ENCODE data around the gene DIO1.

The DIO1 gene

DNA sequence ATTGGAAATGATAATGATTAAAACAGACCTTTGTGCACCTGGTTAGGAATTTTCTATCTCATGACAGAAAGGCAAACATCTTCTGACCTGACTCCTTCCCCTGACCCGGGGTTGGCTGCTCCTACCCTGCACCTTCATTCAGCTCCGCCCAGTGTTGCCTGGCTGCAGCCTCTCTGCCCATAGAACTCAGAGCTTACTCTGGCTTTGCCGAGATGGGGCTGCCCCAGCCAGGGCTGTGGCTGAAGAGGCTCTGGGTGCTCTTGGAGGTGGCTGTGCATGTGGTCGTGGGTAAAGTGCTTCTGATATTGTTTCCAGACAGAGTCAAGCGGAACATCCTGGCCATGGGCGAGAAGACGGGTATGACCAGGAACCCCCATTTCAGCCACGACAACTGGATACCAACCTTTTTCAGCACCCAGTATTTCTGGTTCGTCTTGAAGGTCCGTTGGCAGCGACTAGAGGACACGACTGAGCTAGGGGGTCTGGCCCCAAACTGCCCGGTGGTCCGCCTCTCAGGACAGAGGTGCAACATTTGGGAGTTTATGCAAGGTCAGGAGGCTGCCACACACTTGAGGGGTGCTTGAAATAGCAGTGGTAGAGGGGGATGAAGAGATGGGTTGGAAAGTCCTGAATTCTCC, at the start of gene DIO1:
TSS of gene DIO1 (plus strand) at position 189 of the 638 bp plus-strand sequence. CDS start at position 213, 24 bp downstream.
- TF ChIP-seq, protein P1, sequence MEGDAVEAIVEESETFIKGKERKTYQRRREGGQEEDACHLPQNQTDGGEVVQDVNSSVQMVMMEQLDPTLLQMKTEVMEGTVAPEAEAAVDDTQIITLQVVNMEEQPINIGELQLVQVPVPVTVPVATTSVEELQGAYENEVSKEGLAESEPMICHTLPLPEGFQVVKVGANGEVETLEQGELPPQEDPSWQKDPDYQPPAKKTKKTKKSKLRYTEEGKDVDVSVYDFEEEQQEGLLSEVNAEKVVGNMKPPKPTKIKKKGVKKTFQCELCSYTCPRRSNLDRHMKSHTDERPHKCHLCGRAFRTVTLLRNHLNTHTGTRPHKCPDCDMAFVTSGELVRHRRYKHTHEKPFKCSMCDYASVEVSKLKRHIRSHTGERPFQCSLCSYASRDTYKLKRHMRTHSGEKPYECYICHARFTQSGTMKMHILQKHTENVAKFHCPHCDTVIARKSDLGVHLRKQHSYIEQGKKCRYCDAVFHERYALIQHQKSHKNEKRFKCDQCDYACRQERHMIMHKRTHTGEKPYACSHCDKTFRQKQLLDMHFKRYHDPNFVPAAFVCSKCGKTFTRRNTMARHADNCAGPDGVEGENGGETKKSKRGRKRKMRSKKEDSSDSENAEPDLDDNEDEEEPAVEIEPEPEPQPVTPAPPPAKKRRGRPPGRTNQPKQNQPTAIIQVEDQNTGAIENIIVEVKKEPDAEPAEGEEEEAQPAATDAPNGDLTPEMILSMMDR (IDR thresholded peaks at IDR 0.05; ENCODE audit: extremely low read depth, missing control alignments), result no peak

DNA sequence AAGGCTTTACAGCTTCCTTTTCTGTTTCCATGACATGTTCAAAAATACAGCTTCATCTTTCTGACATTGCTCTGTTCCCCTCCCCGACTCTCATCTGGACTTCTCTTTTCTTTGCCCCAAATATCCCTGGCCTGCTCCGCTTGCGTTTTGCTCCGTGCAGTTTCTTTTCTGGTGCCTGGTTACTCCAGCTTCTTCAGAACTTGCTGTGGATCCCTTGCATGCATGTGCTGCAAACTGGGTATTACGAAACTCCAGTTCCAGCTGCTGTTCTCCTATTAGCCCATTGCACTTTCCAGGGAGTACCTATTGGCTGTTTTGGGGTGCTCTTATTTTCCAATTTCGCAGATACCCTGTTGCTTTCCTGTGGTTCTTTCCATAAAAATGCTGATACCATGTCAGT, 46.0 kb upstream of the DIO1 start:
- TF ChIP-seq, protein P1 (IDR thresholded peaks at IDR 0.05; ENCODE audit: extremely low read depth, missing control alignments), result no peak
- DNase-seq (ENCODE audit: low spot score), result no peak

More for the DNA sequence above, at the start of gene DIO1:
- DNase-seq (ENCODE audit: low spot score), result no peak

DNA sequence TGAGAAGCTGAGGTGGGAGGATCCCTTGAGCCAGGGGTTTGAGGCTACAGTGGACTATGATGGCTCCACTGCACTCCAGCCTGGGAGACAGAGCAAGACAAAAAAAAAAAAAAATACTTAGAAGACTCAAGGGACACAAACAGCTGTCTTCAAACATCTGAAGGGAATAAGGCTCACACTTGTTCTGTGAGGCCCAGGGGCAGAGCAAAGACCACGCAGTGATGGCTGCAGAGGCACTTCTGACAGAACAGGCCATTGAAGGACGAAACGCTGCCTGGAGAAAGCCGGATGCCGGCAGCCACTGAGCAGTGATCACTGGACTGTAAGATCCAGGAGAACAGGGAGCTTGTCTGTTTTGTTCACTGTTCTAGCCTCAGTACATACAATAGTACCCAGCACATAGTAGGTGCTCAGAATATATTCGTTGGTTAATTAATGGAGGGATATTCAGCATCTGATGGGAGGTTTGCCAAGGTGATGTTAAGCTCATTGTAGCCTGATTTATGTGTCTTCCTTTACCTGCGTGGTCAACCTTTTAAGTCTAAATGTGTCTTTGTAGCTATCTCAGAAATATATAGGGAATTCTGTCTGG, 43.8 kb upstream of the DIO1 start:
- TF ChIP-seq, protein P1 (IDR thresholded peaks at IDR 0.05; ENCODE audit: extremely low read depth, missing control alignments), result no peak
- no peak for DNase-seq (ENCODE audit: low spot score)

DNA sequence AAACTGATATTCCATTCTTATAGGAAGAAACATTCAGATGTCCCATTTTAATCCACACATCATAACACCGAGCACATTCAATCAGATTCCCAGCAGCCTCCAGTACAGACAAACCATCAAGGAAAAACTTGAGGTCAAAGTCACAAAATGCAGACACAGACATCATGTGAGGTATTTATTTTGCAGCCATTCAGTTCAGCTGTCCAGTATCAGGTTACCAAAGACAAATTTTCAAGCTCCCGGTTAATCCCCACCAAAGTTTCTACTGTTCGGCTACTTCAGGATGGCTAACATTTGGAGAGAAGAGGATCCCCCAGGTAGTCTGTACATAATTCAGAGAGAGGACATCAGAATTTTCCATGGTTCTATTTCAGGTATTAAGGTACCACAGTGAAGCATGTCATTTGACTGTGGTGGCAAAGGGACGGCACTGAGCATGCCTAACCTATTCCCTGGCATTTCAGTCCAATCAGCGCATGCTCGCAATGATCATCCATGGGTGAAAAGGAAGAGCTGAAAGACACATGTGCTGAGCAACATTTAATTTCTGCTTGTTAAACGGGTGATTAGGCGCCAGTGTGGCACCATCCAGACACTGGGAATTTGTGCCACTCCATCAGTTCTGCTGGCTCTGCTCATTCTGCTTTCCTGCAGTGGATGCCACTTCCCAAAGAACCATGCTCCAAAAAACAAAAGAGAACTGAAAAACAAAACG, 42.3 kb upstream of the DIO1 start:
- DNase-seq (ENCODE audit: low spot score), result no peak

DNA sequence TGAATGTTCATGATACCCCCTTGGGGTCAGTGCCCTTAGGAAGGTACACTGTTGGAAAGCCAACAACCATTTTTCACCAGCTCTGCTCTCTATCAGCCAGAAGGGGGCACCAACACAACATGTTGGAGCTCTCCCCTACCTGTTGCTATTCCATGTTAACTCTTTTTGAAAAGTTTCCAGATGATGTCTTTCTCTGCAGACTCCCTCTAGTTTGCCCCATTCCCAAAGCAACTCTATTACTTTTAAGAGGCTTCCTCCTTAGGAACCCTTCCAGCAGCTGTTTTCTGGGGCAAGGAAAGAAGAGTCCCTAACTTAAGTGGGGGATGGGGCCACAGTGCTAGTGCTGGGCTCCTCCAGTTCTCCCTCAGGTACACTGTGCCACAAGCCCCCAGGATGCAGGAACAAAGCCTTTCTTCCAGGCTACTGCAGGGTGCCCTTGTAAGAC, 33.0 kb upstream of the DIO1 start:
- TF ChIP-seq, protein P1 (IDR thresholded peaks at IDR 0.05; ENCODE audit: extremely low read depth, missing control alignments), result peak; percentile 69
- DNase-seq (ENCODE audit: low spot score), result peak; percentile 49

More for the DNA sequence above, 42.3 kb upstream of the DIO1 start:
- TF ChIP-seq, protein P1 (IDR thresholded peaks at IDR 0.05; ENCODE audit: extremely low read depth, missing control alignments), result no peak

DNA sequence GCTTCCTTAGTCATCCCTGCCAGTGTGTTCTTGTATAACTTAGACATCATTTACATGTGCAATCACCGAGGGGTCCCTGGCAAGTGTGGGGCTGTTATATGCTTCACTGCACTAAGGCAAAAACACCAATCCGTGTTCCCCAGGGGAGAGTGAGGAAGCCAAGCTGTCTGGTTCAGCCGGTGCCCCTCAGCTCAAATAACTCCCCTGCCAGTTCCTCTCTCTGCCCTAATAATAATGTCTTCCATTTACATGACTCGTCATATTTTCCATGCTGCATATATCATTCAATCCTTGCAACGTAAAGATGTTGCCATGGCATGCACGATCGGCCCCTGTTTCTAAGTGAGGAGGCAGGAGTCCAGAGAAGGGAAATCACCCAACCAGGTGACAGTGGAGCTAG, 31.5 kb upstream of the DIO1 start:
- TF ChIP-seq, protein P1 (IDR thresholded peaks at IDR 0.05; ENCODE audit: extremely low read depth, missing control alignments), result no peak
- no peak for DNase-seq (ENCODE audit: low spot score)

DNA sequence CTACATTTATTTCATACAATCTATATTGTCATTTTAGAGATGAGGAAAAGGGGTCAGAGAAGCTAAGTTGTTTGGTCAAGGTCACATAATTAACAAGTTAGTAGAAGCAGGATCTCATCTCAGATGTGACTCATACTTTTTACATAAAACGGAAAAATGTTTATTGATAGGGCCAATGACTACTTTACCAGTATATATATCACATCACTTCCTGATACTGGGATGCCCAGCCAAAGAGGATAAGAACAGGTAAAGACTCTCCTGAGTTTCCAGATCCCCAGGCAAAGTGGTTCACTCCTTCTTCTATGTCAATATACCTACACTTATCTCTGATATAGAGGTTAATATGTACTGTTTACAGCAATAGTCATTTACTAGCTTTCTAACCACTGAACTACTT, 25.4 kb upstream of the DIO1 start:
- DNase-seq (ENCODE audit: low spot score), result no peak
- TF ChIP-seq, protein P1 (IDR thresholded peaks at IDR 0.05; ENCODE audit: extremely low read depth, missing control alignments), result no peak

All from GM20000 (cell line).